Fibroblast of peridontal ligament (primary cell): ENCODE results near the gene NMRK2.

ENCODE experiments used
- DNase-seq: peaks from one replicate; pipeline ENCODE4 v3.0.0-alpha.2; 2010; ENCODE audit errors: extremely low read depth

Gene NMRK2

GRCh38 chr19:3981736-3982681 is 49.1 kb downstream of the NMRK2 start:
- no peak for DNase-seq

GRCh38 chr19:3982701-3983541 is 50.1 kb downstream of the NMRK2 start:
- peak; percentile 34 for DNase-seq

GRCh38 chr19:3983542-3983914 is 50.7 kb downstream of the NMRK2 start:
- DNase-seq: no peak

GRCh38 chr19:3983936-3984583 is 51.2 kb downstream of the NMRK2 start:
- DNase-seq: peak; percentile 43

- no peak for DNase-seq
These were observed 51.7 kb downstream of the NMRK2 start for GRCh38 chr19:3984584-3984907.

- peak; percentile 90 for DNase-seq
These were observed 52.2 kb downstream of the NMRK2 start, which contains the start of gene EEF2 for GRCh38 chr19:3984908-3985642. Gene EEF2 (minus strand): TSS chr19:3985463. CDS start chr19:3985380, 83 bp downstream.

GRCh38 chr19:3985643-3986259 is 52.9 kb downstream of the NMRK2 start:
- DNase-seq: no peak

- peak; percentile 84 for DNase-seq
These were observed 53.6 kb downstream of the NMRK2 start for GRCh38 chr19:3986260-3987041.

- peak; percentile 82 for DNase-seq
These were observed 54.9 kb downstream of the NMRK2 start for GRCh38 chr19:3987619-3988371.

GRCh38 chr19:3990815-3991117 is 57.9 kb downstream of the NMRK2 start:
- no peak for DNase-seq
